ENCODE results near the gene OBP2A.
A peak's percentile ranks its signal among the peaks of the same experiment; 100 is the strongest.
"Not testable (repeated sequence)": the region's sequence is repeated elsewhere in the genome, so short reads cannot be mapped to it uniquely, and the experiment has no call there.

The OBP2A gene

DNA sequence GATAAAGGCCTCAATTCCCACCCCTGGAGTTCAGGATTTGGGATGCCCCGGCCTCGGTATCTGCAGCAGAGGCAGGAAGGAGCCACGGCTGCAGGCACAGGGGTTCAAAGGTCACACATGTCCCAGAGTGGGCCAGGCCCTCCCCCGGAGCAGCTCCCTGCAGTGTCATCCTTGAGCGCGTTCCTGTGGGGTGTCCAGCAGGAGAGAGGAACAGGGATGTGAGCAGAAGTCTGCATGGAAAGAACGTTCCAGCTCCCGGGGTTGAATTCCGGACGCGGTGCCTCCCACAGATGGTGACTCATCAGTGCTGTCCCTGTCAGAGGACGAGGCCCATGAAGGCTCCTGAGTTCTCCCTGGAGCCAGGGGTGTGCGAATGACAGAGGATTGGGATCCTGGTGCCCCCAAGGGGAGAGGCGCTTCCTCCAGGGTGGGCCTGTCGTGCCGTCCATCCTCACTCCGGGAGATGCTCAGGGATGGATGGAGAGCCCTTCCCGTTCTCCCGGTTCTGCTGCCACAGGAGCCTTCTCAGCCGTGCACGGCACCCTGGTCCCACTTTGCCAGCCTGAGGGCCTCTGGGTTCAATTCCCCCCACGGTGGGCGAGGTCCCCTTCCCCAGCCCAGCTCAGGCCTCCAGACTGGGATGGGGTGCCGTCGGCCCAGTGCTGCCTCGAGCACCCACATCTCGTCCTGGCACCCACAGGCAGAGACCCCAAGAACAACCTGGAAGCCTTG lies 21.6 kb upstream of the OBP2A start:
- in situ Hi-C loops (cut with HindIII; ENCODE audit: low pct_unique_long_range_greater_than_20kb, low sequenced_read_pairs): no loop called here
- DNase-seq (ENCODE audit: low read depth in 1 of 2, low spot score in 1 of 2): no peak
- no peak for TF ChIP-seq JUND (IDR thresholded peaks at IDR 0.05; ENCODE audit: low read depth)

DNA sequence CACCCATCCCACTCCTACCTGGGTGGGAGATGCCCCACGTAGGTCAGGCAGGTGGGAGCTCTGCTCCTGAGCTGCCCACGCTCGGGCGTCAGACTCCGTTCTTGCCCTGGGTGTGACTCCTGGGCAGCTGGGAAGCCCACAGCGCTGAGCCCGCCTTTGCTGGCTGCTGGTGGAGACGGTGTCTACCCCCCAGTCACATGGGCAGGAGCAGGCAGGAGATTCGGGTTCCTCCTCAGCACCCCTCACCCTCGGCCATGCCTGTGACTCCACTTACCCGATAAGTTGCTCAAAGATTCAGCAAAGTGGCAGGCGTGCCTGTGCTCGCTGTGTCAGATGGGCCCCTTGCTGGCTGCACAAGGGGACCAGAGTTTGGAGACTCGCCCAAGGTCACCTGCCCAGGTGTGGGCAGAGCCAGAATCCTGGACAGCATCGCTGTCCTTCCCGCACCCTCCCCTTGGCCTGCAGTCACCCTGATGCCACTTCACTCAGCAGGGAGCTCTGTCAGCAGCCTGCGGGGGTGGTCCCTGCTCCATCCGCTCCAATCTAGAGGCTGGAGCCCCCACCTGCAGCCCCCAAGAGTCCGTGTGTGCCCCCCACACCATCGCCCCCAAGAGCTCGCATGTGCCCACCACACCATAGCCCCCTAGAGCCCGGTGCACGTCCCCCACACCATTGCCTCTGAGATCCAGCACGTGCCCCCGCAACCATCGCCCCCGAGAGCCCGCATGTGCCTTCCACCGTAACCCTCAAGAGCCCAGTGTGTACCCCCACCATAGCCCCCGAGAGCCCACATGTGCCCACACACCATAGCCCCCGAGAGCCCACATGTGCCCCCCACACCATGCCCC lies 20.5 kb upstream of the OBP2A start:
- in situ Hi-C loops (cut with HindIII; ENCODE audit: low pct_unique_long_range_greater_than_20kb, low sequenced_read_pairs): no loop called here
- TF ChIP-seq JUND (IDR thresholded peaks at IDR 0.05; ENCODE audit: low read depth): no peak
- no peak for DNase-seq (ENCODE audit: low read depth in 1 of 2, low spot score in 1 of 2)

DNA sequence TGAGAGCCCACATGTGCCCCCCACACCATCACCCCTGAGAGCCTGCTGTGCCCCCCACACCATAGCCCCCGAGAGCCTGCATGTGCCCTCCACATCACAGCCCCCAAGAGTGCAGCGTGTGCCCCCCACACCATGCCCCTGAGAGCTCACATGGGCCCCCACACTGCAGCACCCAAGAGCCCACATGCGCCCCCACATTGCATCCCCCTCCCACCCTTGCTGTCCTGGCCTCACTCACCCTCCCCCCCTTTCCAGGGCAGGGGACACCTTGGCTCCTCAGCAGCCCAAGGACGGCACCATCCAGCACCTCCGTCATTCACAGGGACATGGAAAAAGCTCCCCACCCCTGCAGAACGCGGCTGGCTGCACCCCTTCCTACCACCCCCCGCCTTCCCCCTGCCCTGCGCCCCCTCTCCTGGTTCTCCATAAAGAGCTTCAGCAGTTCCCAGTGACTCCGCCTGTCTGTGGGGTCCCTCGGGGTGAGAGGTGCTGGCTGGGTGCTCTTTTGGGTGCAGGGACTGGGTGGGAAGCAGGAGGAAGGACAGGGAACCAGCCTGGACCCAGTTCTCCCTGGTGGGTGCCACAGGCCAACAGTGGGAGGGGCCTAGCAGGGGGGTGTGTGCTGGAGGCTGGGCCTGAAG lies 19.7 kb upstream of the OBP2A start:
- in situ Hi-C loops (cut with HindIII; ENCODE audit: low pct_unique_long_range_greater_than_20kb, low sequenced_read_pairs): no loop called here
- no peak for DNase-seq (ENCODE audit: low read depth in 1 of 2, low spot score in 1 of 2)
- TF ChIP-seq JUND (IDR thresholded peaks at IDR 0.05; ENCODE audit: low read depth): no peak

DNA sequence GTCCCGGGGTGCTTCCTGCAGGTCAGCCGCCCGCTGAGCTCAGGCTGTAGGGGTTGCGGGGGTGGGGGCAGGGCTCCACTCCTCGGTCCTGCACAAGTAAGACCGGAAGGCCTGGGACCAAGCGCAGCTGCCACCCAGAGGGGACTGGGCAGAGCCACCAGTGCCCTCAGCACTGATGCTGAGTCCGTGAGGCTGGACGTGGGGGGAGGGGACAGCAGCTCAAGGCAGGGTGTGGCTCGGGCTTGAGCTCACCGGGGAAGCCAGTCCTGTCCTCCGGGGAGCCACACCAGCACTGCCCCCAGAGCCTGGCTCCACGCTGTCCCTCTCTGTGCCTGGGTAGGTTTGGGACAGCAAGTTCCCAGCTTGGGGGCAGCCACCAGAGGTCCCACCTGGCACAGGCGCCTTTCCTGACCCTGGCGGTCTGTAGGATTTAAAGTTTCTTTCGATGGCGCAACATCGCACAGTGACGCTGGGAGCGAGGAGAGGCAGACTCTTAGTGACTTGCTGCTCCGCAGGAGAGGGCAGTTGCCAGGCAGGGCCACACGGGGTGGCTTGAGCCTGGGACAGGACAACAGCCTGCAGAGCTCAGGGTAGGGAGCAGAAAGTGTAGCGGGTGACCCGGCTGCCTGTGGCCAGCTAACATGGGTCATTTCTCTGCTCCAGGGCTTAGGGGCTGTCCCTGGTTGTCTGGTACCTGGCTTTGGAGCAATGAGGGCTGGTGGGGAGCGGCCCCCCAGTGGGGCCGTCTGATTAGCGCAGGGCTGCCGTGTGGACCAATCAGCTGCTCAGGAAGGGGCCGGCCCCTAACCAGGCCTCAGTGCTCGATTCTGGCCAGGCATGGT lies 19.0 kb upstream of the OBP2A start:
- in situ Hi-C loops (cut with HindIII; ENCODE audit: low pct_unique_long_range_greater_than_20kb, low sequenced_read_pairs): no loop called here
- DNase-seq (ENCODE audit: low read depth in 1 of 2, low spot score in 1 of 2): peak in 1 of 2 experiments; percentile 26
- no peak for TF ChIP-seq JUND (IDR thresholded peaks at IDR 0.05; ENCODE audit: low read depth)

DNA sequence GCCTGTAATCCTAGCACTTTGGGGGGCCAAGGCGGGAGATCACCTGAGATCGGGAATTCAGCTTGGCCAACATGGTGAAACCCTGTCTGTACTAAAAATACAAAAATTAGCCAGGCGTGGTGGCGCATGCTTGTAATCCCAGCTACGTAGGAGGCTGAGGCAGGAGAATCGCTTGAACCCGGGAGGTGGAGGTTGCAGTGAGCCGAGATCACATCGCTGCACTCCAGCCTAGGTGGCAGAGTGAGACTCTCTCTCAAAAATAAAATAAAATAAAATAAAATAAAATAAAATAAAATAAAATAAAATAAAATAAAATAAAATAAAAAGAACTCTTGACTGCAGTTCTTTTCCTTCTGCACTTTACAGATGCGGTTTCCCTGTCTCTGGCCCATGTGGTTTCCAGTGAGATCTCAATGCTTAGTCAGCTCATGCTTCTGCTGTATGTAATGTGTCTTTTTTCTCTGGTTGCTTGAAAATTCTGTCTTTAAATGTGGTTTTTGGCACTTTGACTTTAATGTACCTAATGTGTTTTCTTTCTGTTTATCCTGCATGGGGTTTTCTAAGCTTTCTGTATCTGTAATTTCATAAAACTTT lies 17.0 kb upstream of the OBP2A start:
- in situ Hi-C loops (cut with HindIII; ENCODE audit: low pct_unique_long_range_greater_than_20kb, low sequenced_read_pairs); DNase-seq (ENCODE audit: low read depth in 1 of 2, low spot score in 1 of 2): not testable (repeated sequence)

DNA sequence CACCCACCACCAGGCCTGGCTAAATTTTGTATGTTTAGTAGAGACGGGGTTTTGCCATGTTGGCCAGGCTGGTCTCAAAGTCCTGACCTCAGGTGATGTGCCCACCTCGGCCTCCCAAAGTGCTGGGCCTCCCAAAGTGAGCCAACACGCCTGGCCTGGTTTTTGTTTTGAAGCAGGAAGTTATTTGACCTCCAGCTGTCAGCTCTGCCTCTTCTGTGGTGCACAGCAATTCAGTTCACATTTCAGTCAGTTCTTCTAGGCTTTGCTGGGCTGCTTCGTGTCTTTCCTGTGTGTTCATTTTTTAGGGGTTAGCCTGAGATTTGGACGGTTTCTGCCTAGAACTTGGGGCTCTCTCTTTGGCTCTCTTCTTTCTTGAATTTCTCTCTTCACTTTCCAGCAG lies 15.8 kb upstream of the OBP2A start:
- in situ Hi-C loops (cut with HindIII; ENCODE audit: low pct_unique_long_range_greater_than_20kb, low sequenced_read_pairs): no loop called here
- TF ChIP-seq JUND (IDR thresholded peaks at IDR 0.05; ENCODE audit: low read depth): no peak
- DNase-seq (ENCODE audit: low read depth in 1 of 2, low spot score in 1 of 2): no peak

DNA sequence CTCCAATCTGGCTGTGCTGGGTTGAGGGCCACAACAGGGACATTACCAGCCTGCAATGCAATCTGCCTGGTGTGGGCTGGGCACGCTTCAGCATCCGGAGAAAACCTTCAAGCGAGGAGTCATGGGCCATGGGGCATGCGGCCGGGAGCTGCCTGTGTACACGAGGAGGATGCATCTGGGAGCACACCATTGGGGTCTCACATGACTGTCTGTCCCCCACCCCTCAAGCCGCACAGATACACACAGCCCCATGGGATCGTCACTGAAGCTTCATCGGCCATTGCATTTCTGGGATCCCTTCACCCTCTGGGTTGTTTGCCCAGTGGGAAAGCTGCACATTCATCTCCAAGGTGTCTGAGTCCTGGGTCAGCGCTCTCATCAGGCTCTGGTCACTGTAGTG lies 14.8 kb upstream of the OBP2A start:
- TF ChIP-seq JUND (IDR thresholded peaks at IDR 0.05; ENCODE audit: low read depth): no peak
- no peak for DNase-seq (ENCODE audit: low read depth in 1 of 2, low spot score in 1 of 2)
- in situ Hi-C loops (cut with HindIII; ENCODE audit: low pct_unique_long_range_greater_than_20kb, low sequenced_read_pairs): no loop called here

DNA sequence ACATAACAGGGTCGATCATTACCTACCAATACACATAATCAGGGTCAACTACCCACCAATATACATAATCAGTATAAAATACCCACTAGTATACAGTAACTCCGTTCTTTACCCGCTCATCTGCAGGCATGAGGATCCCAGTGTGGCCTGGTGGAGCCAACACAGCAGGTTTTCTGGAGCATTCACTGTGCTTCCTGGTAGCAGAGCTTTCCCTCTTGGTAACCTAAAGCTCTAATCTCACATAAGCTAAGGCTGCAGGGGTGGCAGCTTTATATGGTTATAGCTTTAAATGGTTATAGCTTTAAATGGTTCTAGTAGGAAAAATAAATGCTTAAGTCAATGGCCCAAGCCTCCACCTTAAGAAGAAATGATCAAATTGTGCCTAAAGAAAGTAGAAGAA lies 12.8 kb upstream of the OBP2A start:
- no peak for DNase-seq (ENCODE audit: low read depth in 1 of 2, low spot score in 1 of 2)
- in situ Hi-C loops (cut with HindIII; ENCODE audit: low pct_unique_long_range_greater_than_20kb, low sequenced_read_pairs): no loop called here
- TF ChIP-seq JUND (IDR thresholded peaks at IDR 0.05; ENCODE audit: low read depth): no peak

DNA sequence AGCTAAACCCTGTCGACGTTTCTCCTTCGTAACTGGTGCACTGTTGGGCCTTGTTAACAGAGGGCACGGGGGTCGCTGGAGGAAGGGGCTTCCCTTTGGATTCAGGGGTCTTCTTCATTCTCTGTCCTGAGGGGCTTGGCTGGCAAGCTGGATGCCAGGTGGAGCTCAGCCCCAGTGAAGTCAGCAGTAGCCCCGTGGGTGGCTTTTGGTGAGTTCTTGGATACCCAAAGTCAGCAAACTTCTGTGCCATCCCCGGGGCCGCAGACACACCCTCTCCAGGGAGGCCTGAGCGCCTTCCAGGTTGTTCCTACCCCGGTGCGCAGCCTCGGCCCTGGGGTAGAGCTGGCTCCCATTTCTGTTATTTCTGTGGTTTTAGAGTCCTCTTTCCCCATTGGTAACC lies 12.3 kb upstream of the OBP2A start:
- TF ChIP-seq JUND (IDR thresholded peaks at IDR 0.05; ENCODE audit: low read depth): no peak
- in situ Hi-C loops (cut with HindIII; ENCODE audit: low pct_unique_long_range_greater_than_20kb, low sequenced_read_pairs): no loop called here
- DNase-seq (ENCODE audit: low read depth in 1 of 2, low spot score in 1 of 2): no peak

DNA sequence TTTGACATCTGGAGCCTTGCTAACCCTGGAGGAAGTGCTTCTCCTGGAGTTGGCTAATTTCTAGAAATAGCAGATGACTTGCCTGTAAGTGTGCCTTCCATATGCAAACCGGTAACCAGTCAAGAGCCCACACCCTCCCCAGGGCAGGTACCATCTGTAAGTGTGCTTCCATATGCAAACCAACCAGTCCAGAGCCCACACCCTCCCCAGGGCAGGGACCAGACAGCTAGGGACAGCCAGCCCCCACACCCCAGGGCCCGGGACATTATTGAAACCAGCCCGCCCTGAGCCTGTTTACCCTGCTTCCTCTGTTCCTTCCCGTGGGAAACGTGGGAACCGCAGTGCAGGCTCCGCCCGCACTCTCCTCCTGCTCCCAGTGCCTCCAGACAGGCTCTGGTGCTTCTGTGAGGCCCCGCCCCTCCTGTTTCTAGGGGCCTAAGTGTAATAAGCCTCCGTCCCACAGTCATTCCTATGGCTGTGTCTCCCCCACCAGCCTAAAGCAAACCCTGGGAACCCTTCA lies 11.7 kb upstream of the OBP2A start:
- in situ Hi-C loops (cut with HindIII; ENCODE audit: low pct_unique_long_range_greater_than_20kb, low sequenced_read_pairs); DNase-seq (ENCODE audit: low read depth in 1 of 2, low spot score in 1 of 2): not testable (repeated sequence)

DNA sequence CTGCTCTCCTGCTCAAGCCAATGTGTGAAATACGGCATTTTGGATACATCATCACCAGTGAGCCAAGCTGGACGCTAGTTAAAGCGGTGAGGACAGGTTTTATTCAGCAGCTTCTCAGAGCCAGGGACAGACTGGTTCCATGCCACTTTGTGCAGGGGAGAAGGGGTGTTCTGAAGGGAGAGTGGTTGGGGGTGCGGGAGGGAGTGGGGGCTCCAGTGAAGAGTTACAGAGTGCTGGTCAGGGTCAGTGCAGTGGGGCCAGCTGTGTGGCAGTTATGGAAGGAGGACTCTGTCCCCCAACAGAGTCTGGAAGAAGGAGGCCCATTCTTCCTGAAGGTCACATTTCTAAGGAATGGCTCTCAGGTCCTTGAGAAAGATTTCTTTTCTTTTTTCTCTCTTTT lies 11.1 kb upstream of the OBP2A start:
- DNase-seq (ENCODE audit: low read depth in 1 of 2, low spot score in 1 of 2); in situ Hi-C loops (cut with HindIII; ENCODE audit: low pct_unique_long_range_greater_than_20kb, low sequenced_read_pairs): not testable (repeated sequence)

DNA sequence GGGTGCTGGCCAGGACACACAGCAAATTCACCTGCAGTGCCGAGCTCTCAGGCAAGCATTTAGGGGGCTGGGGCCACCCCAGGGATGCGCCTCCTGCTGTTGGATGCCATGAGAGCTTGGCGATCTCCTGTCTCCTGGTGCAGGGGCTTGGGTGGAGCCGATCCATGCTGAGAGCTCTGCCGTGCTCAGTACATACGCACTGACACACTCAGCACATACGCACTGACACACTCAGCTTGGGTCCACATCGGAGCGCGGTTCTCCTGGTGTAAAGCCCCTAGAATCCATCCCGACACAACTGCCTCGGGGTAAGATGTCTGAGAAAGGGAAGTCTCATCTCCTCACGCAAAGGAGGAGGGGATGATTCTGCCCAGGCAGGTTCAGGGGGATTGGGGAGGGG lies 10.3 kb upstream of the OBP2A start:
- in situ Hi-C loops (cut with HindIII; ENCODE audit: low pct_unique_long_range_greater_than_20kb, low sequenced_read_pairs): not testable (repeated sequence)

More for the DNA sequence above, 10.3 kb upstream of the OBP2A start:
- not testable (repeated sequence) for DNase-seq (ENCODE audit: low read depth in 1 of 2, low spot score in 1 of 2)
